Large intestine (tissue), 12 donors: Measurements from ENCODE around the gene NGB. TPM values are rescaled to one million over a fixed set of nuclear protein-coding genes. Genes with fewer than 3 reads are reported as not detected.
"Not testable (repeated sequence)": the region's sequence is repeated elsewhere in the genome, so short reads cannot be mapped to it uniquely, and the experiment has no call there.

ENCODE experiments used
- DNase-seq, 2 donors: peaks; one replicate each; pipeline versions ENCODE4 v3.0.0 to v3.0.0-alpha.2; 2013
- H3K27ac ChIP-seq: one replicate; pipeline ENCODE4 v1.5.1; 2013; ENCODE audit warnings: low read length
- H3K27me3 ChIP-seq: 2 replicates; pipeline ENCODE4 v1.6.1; 2013; ENCODE audit warnings: low read length; ENCODE audit not compliant: control insufficient read depth, insufficient read depth
- H3K36me3 ChIP-seq: 2 replicates; pipeline ENCODE4 v1.6.1; 2013; ENCODE audit warnings: low read length; ENCODE audit not compliant: control insufficient read depth, insufficient read depth
- H3K4me1 ChIP-seq: one replicate; pipeline ENCODE4 v1.6.1; 2013; ENCODE audit warnings: low read length; ENCODE audit not compliant: control insufficient read depth, insufficient read depth
- H3K4me3 ChIP-seq: one replicate; pipeline ENCODE4 v1.5.1; 2013; ENCODE audit warnings: low read length
- H3K9me3 ChIP-seq: one replicate; pipeline ENCODE4 v1.6.1; 2013; ENCODE audit warnings: mild to moderate bottlenecking, low read depth, low read length, moderate library complexity; ENCODE audit not compliant: control insufficient read depth
- WGBS: methylation state at CpG from one replicate; pipeline ENCODE4 v1.1.5; 2013; ENCODE audit warnings: low lambda C conversion rate; ENCODE audit not compliant: insufficient coverage; 5-methylcytosine and 5-hydroxymethylcytosine counted together
- long read RNA-seq, 11 donors: transcript quantifications; one replicate each; lab custom pipeline, GENCODE V29; 2026
- polyA plus RNA-seq: library from polyadenylated mRNA; unstranded; fragments of 120-200 nt; gene quantifications from one replicate; pipeline ENCODE4 v1.2.1, GENCODE V29; 2013

The NGB gene, protein sequence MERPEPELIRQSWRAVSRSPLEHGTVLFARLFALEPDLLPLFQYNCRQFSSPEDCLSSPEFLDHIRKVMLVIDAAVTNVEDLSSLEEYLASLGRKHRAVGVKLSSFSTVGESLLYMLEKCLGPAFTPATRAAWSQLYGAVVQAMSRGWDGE
- 3.1 TPM for polyA plus RNA-seq
- long read RNA-seq, donor 1, partial matches to known transcripts, result 0 of 1 reads
- long read RNA-seq, donor 1, other reads (novel, unspliced or antisense), result 0 of 1 reads
- long read RNA-seq, donor 2, result 0 reads
- long read RNA-seq, donor 3, result 0 reads
- long read RNA-seq, donor 4, result 0 reads
- long read RNA-seq, donor 5, result 0 reads
- long read RNA-seq, donor 6, partial matches to known transcripts, result 0 of 1 reads
- long read RNA-seq, donor 6, other reads (novel, unspliced or antisense), result 0 of 1 reads
- long read RNA-seq, donor 7, partial matches to known transcripts, result 0 of 2 reads
- long read RNA-seq, donor 7, other reads (novel, unspliced or antisense), result 0 of 2 reads
- long read RNA-seq, donor 8, result 0 reads
- long read RNA-seq, donor 9, partial matches to known transcripts, result 0 of 1 reads
- long read RNA-seq, donor 9, other reads (novel, unspliced or antisense), result 0 of 1 reads
- long read RNA-seq, donor 10, result 0 reads
- long read RNA-seq, donor 11, result 0 reads

DNA sequence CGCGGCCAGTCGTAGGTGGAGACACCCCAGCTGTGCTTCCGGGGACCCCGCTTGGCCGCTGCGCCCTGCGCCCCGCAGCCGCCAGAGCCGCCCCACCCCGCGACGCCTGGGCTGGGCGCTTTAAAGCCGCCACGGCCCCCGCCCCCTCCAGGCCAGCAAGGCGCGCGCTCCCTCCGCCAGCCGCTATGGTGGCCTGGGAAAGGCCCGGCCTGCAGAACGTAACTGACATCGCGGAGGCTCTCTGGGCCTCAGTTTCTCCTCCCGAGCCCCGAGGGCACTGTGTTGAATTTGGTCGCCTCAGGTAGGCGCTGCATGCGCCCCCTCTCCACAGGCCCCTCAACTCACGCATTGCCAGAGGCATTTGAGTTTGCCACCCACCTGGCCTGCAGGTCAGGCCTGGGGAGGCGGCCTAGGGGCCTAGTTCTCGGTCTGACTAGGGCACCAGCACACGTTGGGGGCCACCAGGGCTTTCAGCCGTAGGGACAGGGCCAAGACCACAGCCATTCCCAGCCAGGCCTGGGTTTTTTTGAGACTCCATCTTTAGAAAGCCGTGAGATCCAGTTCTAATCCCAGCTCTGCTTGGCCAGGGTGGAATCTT, at the start of gene NGB:
Gene NGB, minus strand, starts transcription at position 94 of the 598 bp plus-strand sequence. CDS start 269 bp downstream, outside the sequence.
- Histone ChIP-seq H3K4me3 (no peak within 1 kb of the TSS), H3K4me1 (no peaks in the 10 kb centered on the region), H3K27ac (no peak within 1 kb of the TSS), H3K36me3 (no peaks in the 10 kb centered on the region), H3K27me3 (peaks cover 57% of the 10 kb centered on the region), H3K9me3 (peaks cover 3% of the 10 kb centered on the region)
- no peak for DNase-seq
- 100% methylated on average over 1 of the region's 38 CpGs for WGBS

DNA sequence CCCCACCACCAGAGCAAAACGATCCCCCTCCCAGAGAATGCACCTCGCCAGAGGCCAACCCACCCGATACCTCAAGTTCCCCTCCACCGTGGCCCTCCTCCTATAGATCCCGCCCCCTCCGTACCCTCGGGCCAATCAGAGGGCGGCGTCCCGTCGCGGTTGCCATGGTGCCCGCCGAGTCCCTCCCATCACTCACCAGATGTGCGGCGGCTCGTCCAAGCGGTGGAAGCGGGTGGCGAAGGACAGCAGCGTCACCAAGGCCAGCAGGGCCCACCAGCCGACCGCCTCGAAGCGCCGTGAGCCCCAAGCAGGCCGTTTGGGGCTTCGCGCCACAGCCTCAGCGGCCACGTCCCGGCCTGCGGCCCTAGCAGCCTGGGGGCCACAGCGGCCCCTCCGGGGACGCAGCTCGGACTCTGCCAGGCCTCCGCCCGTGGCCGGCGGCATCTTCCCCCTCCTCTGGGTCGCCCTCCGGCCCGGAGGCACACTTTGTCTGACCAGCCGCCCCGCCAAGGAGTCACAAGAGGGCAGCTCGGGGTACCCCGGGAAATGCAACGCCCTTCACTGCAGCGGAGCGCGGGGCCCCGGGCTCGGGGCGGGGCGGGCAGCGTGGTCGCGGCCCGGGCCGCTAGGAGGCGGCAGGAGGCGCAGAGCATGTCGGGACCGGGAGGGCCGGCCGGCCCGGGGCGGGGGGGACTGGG, 49.4 kb upstream of the NGB start, which contains the start of gene POMT2:
Gene POMT2, minus strand, starts transcription at position 646 of the 698 bp plus-strand sequence. Its CDS starts 202 bp downstream, at position 444.
- Histone ChIP-seq H3K4me3 (peak within 1 kb of the TSS; percentile 93), H3K27me3 (no peaks in the 10 kb centered on the region), H3K4me1 (peaks cover 30% of the 10 kb centered on the region), H3K36me3 (no peaks in the 10 kb centered on the region), H3K9me3 (no peaks in the 10 kb centered on the region), H3K27ac (peak within 1 kb of the TSS; percentile 100)
- no CpG with 5 or more reads among the region's 69 CpGs for WGBS
- peak; percentile 93 for DNase-seq

DNA sequence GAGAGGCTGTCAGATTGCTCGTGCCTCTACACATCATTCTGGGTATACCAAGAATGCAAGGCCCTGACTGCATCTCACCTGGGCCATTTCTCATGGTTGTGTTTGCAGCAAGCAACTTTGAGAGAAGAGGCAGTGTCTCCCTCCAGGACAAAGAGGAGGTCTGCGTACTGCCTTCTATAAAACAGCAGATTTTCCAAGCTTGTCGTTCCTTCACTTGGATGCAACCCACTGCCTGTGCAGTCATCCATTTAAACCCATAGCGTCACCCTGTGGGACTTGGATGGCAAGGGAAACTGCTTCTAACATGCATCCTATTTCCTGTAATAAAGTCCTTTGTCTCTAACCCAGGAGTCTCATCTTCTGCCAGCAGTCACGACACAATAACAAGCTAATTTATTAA, 48.4 kb upstream of the NGB start:
- Histone ChIP-seq H3K36me3 (no peaks in the 10 kb centered on the region), H3K4me3 (no peak overlapping the region), H3K27me3 (no peaks in the 10 kb centered on the region), H3K9me3 (no peaks in the 10 kb centered on the region), H3K27ac (no peak overlapping the region), H3K4me1 (peaks cover 39% of the 10 kb centered on the region)
- WGBS, result no CpG with 5 or more reads among the region's 5 CpGs
- peak in 1 of 2 donors; percentile 6 for DNase-seq

DNA sequence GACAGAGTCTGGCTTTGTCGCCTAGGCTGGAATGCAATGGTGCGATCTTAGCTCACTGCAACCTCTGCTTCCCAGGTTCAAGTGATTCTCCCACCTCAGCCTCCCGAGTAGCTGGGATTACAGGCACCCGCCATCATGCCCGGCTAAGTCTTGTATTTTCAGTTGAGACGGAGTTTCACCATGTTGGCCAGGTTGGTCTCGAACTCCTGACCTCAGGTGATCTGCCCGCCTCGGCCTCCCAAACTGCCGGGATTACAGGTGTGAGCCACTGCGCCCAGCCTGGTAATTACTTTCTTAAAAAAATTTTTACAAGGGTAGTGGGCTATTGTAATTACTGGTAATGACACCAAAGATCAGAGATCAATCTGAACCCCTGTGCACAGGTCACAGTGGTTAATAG, 47.8 kb upstream of the NGB start:
- not testable (repeated sequence) for H3K36me3 ChIP-seq, DNase-seq, H3K27me3 ChIP-seq, H3K4me3 ChIP-seq, H3K9me3 ChIP-seq, H3K27ac ChIP-seq
- no CpG with 5 or more reads among the region's 11 CpGs for WGBS
- peaks cover 46% of the 10 kb centered on the region for H3K4me1 ChIP-seq

DNA sequence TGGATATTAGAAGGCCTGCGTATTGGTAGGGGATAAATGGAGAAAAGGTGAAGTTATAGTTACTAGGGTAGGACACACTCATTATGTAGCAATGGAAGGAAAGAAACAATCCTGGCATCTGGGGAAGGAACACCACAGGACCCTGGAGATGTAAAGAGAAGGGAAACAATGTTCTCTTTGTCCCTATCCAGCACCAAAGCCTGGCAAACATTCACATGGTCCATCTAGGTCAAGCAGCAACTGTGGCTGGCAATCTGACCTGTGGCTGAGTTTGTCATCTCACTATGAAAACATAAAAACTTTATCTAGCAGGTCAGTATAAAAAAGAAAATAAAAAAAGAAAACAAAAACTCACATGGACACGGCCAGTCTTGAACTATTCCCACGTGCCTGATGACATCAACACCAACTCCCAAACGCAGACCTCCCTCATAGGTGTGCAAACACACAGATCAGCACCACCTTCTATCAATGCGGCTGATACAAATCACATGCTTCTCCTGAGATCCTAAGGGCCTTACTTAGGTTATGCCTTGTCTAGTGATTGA, 47.1 kb upstream of the NGB start:
- H3K27ac ChIP-seq, result peak overlapping the region; percentile 87
- H3K4me1 ChIP-seq, result peaks cover 53% of the 10 kb centered on the region
- no peaks in the 10 kb centered on the region for H3K27me3 ChIP-seq
- DNase-seq, result no peak
- no peak overlapping the region for H3K4me3 ChIP-seq
- H3K9me3 ChIP-seq, result no peaks in the 10 kb centered on the region
- no peaks in the 10 kb centered on the region for H3K36me3 ChIP-seq
- WGBS, result no CpG with 5 or more reads among the region's 5 CpGs

DNA sequence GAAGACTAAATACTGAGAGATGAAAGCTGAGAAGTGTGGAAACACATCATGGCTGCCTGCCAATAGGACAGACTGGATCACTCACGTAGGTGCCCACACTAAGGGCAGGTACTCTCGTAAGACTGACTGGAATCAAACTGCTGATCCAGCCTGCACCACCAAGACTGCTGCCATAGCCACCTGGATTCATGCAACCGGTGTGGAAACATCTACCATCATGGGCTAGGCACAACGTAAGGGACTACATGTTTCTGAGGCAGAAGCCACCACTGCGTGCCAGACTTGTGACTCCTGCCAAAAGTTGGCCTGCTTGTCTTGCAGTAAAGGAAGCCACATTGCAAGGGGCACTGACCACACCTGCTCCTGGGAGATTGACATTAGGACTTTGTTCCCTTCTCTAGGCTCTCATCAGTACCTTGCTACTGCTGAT, 45.9 kb upstream of the NGB start:
- 80% methylated on average over 1 of the region's 5 CpGs for whole genome bisulfite sequencing
- Histone ChIP-seq H3K27ac (peak overlapping the region; percentile 87), H3K4me1 (peaks cover 50% of the 10 kb centered on the region), H3K9me3 (no peaks in the 10 kb centered on the region), H3K36me3 (no peaks in the 10 kb centered on the region), H3K27me3 (no peaks in the 10 kb centered on the region), H3K4me3 (no peak overlapping the region)
- peak; percentile 68 to 86 for DNase-seq

DNA sequence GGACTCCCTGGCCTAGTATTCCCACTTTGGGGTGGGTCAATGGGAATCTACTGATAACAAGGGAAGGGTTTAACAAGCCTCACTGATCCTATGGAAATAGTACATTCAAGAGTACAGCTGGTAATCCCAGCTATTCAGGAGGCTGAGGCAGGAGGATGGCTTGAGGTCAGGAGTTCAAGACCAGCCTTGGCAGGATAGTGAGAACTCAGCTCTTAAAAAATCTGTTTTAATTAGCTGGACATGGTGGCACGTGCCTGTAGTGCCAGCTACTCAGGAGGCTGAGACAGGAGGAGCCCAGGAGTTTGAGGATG, 45.1 kb upstream of the NGB start:
- H3K36me3 ChIP-seq, result no peaks in the 10 kb centered on the region
- H3K27ac ChIP-seq, result peak overlapping the region; percentile 73
- no CpG with 5 or more reads among the region's 1 CpG for WGBS
- no peaks in the 10 kb centered on the region for H3K9me3 ChIP-seq
- no peaks in the 10 kb centered on the region for H3K27me3 ChIP-seq
- no peak overlapping the region for H3K4me3 ChIP-seq
- DNase-seq, result no peak
- H3K4me1 ChIP-seq, result peaks cover 50% of the 10 kb centered on the region

DNA sequence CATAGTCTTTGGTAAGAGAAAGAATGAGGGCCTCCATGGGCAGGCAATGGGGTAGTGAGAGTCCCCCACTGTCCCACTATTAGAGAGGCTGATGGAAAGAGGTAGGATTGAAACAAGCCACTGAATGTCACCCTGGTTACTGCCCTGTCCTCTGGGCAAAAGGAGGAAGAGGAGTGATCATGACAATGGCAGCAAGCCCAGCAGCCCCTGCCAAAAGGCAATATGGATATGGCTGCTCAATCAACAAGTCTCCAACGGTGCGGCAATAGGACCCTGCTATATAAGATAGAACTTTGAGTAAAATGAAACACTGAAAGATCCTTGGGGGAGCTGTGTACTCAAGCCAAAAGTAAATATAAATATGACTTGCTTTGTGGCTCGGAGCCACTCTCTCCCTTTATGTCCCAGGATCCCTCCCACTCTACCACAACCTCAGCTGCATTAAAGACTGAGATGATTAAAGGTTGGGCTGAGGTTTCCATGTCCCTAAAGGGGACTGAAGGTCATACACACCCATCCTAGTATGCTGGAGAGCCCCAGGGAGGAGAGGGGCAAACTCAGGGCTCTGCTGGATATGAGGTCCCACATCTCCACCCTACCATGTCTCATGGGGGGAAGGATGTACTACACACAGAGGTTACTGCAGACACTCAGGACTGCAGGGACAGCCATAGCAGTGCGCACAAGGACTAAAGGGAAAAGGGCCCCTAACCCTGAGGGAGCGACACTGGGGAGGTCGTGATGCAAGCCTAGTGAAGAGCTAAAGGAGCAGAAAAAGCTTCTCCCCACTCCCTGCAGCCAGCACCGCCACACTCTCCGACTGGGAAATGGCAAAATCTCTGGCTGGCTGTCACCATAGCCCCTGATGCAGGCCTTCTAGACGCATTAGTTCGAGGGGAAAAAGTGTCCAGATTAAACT, 43.8 kb upstream of the NGB start:
- Histone ChIP-seq H3K9me3 (no peaks in the 10 kb centered on the region), H3K4me1 (peaks cover 50% of the 10 kb centered on the region), H3K4me3 (no peak overlapping the region), H3K27ac (peak overlapping the region; percentile 72), H3K36me3 (no peaks in the 10 kb centered on the region), H3K27me3 (no peaks in the 10 kb centered on the region)
- WGBS, result no CpG with 5 or more reads among the region's 10 CpGs
- no peak for DNase-seq

DNA sequence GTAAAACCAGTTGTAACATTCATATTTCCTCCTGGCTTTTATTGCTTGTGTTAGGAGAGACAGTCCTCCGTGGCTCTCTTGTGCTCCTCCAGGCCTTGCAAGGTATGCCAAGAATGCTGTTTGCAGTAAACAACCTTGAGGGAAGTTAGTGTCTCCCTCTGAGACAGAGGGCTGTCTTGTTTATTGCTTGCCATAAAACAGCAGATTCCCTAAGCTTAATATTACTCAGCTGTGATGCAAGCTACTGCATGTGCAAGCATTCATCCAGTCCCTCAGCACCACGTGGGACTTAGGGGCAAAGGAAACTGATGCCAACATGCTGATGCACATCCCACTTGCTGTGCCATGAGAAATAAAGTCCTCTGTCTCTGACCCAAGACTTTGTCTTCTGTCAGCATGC, 43.0 kb upstream of the NGB start:
- peaks cover 50% of the 10 kb centered on the region for H3K4me1 ChIP-seq
- peak; percentile 83 for DNase-seq
- peak overlapping the region; percentile 72 for H3K27ac ChIP-seq
- no peaks in the 10 kb centered on the region for H3K27me3 ChIP-seq
- no peak overlapping the region for H3K4me3 ChIP-seq
- no peaks in the 10 kb centered on the region for H3K36me3 ChIP-seq
- H3K9me3 ChIP-seq, result no peaks in the 10 kb centered on the region
- no CpG with 5 or more reads among the region's 2 CpGs for WGBS
